Endothelial cell of umbilical vein (primary cell): ENCODE results near the gene C1QL3. TPM values are rescaled to one million over a fixed set of nuclear protein-coding genes. Genes with fewer than 3 reads are reported as not detected.

Experiments
- BruUV-seq: library from RNA; stranded (reverse); fragments of 400-500 nt; replicated peaks from 2 replicates; lab custom pipeline; 2021; lab: Mats Ljungman, UMichigan
- CTCF ChIA-PET: fragments of 300-600, 350-600 bp; sonication (Branson Sonifier 250); formaldehyde crosslinking; loops from one replicate; lab custom pipeline; 2021; ENCODE audit warnings: antibody characterized with exemption, inconsistent platforms; lab: Charles Lee
- POLR2A ChIA-PET: fragments of 300-600, 350-600 bp; sonication (Branson Sonifier 250); formaldehyde crosslinking; loops from one replicate; lab custom pipeline; 2021; ENCODE audit warnings: antibody characterized with exemption, inconsistent platforms; lab: Charles Lee
- DNase-seq: peaks from one replicate; pipeline ENCODE4 v3.0.0-alpha.2; 2011; ENCODE audit warnings: low read depth, low spot score
- FAIRE-seq: peaks from 2 replicates; lab custom pipeline; 2011; peaks lifted over from hg19 to GRCh38; lab: Jason Lieb, UNC
- H2AFZ ChIP-seq: 2 replicates; pipeline ENCODE4 v1.6.0; 2012; ENCODE audit warnings: low read depth, low read length, control low read depth, inconsistent platforms
- H3K27ac ChIP-seq: 2 replicates; pipeline ENCODE4 v1.5.1; 2011; ENCODE audit warnings: low read depth, mild to moderate bottlenecking, control low read depth, low read length, moderate library complexity; ENCODE audit not compliant: insufficient read depth
- H3K27me3 ChIP-seq, 2 experiments: 2 replicates each; pipeline versions ENCODE4 v1.6.0 to v1.6.1; 2011; ENCODE audit warnings: low read length in 2 of 2, mixed read lengths in 1 of 2; ENCODE audit not compliant: control insufficient read depth in 2 of 2, insufficient read depth in 2 of 2
- H3K36me3 ChIP-seq, 2 experiments: 2 replicates in 1 of 2; 3 replicates in 1 of 2; pipeline ENCODE4 v1.5.1; 2011; ENCODE audit warnings: low read length in 2 of 2, mild to moderate bottlenecking in 1 of 2, moderate library complexity in 1 of 2; ENCODE audit not compliant: control insufficient read depth in 2 of 2, insufficient read depth in 2 of 2; ENCODE audit errors: extremely low read depth in 1 of 2
- H3K4me1 ChIP-seq: 3 replicates; pipeline ENCODE4 v1.5.1; 2011; ENCODE audit warnings: mild to moderate bottlenecking, low read length; ENCODE audit not compliant: control insufficient read depth, insufficient read depth; ENCODE audit errors: extremely low read depth
- H3K4me2 ChIP-seq: 2 replicates; pipeline ENCODE4 v1.6.1; 2011; ENCODE audit warnings: low read length, control low read depth, mixed read lengths; ENCODE audit not compliant: insufficient read depth
- H3K4me3 ChIP-seq, 3 experiments: fragments of 200-600 bp in 1 of 3; sonication (generic), shearing (Covaris generic) in 1 of 3; replicated peaks in 1 of 3; 2 replicates each; pipeline ENCODE4 v1.5.1; 2011 to 2016; ENCODE audit warnings: control low read depth in 3 of 3, low read length in 3 of 3, mild to moderate bottlenecking in 2 of 3, inconsistent platforms in 1 of 3, low read depth in 1 of 3, moderate library complexity in 1 of 3; ENCODE audit not compliant: insufficient read depth in 1 of 3
- H3K79me2 ChIP-seq: 2 replicates; pipeline ENCODE4 v1.6.0; 2012; ENCODE audit warnings: low read length, inconsistent platforms; ENCODE audit not compliant: control insufficient read depth, insufficient read depth
- H3K9ac ChIP-seq: replicated peaks from 2 replicates; pipeline ENCODE3; 2011; ENCODE audit warnings: low read length, control low read depth; ENCODE audit not compliant: insufficient read depth; ENCODE audit errors: extremely low read depth
- H3K9me1 ChIP-seq: replicated peaks from 3 replicates; pipeline ENCODE4 v1.6.0; 2011; ENCODE audit warnings: mild to moderate bottlenecking, low read length; ENCODE audit not compliant: control insufficient read depth, insufficient read depth; ENCODE audit errors: extremely low read depth
- H3K9me3 ChIP-seq: replicated peaks from 2 replicates; pipeline ENCODE4 v1.5.1; 2012; ENCODE audit warnings: low read length, inconsistent platforms; ENCODE audit not compliant: control insufficient read depth, insufficient read depth
- H4K20me1 ChIP-seq: replicated peaks from 2 replicates; pipeline ENCODE3; 2011; ENCODE audit warnings: mild to moderate bottlenecking, low read length; ENCODE audit not compliant: control insufficient read depth, insufficient read depth; ENCODE audit errors: extremely low read depth
- FOS ChIP-seq: IDR thresholded peaks from 2 replicates; pipeline ENCODE4 v1.6.1; 2011; ENCODE audit warnings: mild to moderate bottlenecking, low read length, moderate library complexity, borderline replicate concordance; ENCODE audit not compliant: insufficient read depth
- JUN ChIP-seq: IDR thresholded peaks from 2 replicates; pipeline ENCODE4 v1.6.1; 2011; ENCODE audit warnings: borderline replicate concordance, low read depth; ENCODE audit not compliant: insufficient read length, insufficient read depth
- MYC ChIP-seq: IDR thresholded peaks from one replicate; pipeline ENCODE4 v1.6.1; 2011; ENCODE audit warnings: mild to moderate bottlenecking, low read depth, low read length
- POLR2AphosphoS5 ChIP-seq: IDR thresholded peaks from 2 replicates; pipeline ENCODE4 v1.6.1; 2012; ENCODE audit warnings: low read depth, mild to moderate bottlenecking, control low read depth, low read length, moderate library complexity; ENCODE audit not compliant: insufficient read depth
- dilution Hi-C: fragments of 300-500 bp; cut with MboI; formaldehyde crosslinking; loops from one replicate; pipeline ENCODE4 v1.15.0; 2019; ENCODE audit warnings: low sequenced_read_pairs; ENCODE audit not compliant: extremely low pct_ligation_motif_present
- intact Hi-C: fragments of 100-400 bp; cut with micrococcal nuclease; formaldehyde crosslinking; loops from one replicate; pipeline ENCODE4 v1.10.0; 2022
- polyA plus RNA-seq, 4 experiments: library from polyadenylated mRNA; depleted of rRNA in 3 of 4; stranded (reverse) in 3 of 4; unstranded in 1 of 4; fragments of >200 nt; gene quantifications; 2 replicates each; pipeline versions ENCODE4 v1.2.1 to v1.2.3, GENCODE V29; 2011 to 2012; ENCODE audit warnings: missing spikeins in 1 of 4
- total RNA-seq: library from RNA; stranded (reverse); gene quantifications from 2 replicates; pipeline ENCODE4 v1.2.3, GENCODE V29; 2021
- TF ChIP-seq, protein P1 (sequence below), 2 donors: IDR thresholded peaks; 1 replicate in 1 of 2; 2 replicates in 1 of 2; pipeline ENCODE4 v1.5.1; 2011; ENCODE audit warnings: low read length in 2 of 2, mild to moderate bottlenecking in 2 of 2, moderate library complexity in 2 of 2, control low read depth in 1 of 2, inconsistent platforms in 1 of 2, low read depth in 1 of 2; ENCODE audit not compliant: insufficient read depth in 1 of 2; ENCODE audit errors: extremely low read depth in 1 of 2

C1QL3 gene
- total and polyA plus RNA-seq, 2 donors (not counting 3 experiments of a cell fraction or from before 2014, with no cell fraction given) = not detected

DNA sequence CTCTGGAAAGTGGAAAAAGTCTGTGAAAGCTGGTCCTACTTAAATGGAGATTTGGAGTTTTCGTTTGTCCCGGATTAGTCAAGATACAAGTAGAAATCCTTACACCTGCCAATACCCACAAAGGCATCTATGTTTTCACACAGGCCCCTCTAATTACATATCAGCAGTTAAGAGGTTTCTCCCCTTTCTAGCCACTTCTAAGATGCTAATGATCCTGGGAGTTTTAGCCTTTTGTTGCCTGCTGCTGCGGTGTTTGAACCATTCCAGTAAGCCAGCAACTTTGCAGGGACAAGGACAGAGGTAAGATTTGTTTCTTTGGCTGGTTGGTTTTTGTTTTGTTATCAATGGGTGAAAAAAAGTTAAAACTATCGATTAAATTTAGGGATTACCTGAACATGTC, 5.8 kb upstream of the C1QL3 start:
- Histone ChIP-seq H3K36me3 (no peaks in the 10 kb centered on the region), H2AFZ (no peak overlapping the region), H3K4me2 (no peak overlapping the region), H3K27me3 (peaks cover 34 to 50% of the 10 kb centered on the region in 2 experiments), H3K9me3 (no peaks in the 10 kb centered on the region), H3K4me3 (no peak overlapping the region), H3K9ac (no peak overlapping the region), H3K9me1 (no peaks in the 10 kb centered on the region), H3K79me2 (no peaks in the 10 kb centered on the region), H4K20me1 (no peaks in the 10 kb centered on the region), H3K4me1 (no peaks in the 10 kb centered on the region), H3K27ac (no peak overlapping the region)
- intact Hi-C loops (no loop called here), dilution Hi-C loops (no loop called here)
- CTCF ChIA-PET = interaction anchor here (1.2 to 2.0 kb wide), 2 partner anchors 18 to 250 kb away, joined by 3 to 7 read pairs; no protein-coding TSS in a partner anchor
- BruUV-seq = no TSS peak
- FAIRE-seq = no peak
- TF ChIP-seq JUN (no peak), MYC (no peak), FOS (no peak), POLR2AphosphoS5 (no peak)
- DNase-seq = no peak
- POLR2A ChIA-PET = no interaction called here

DNA sequence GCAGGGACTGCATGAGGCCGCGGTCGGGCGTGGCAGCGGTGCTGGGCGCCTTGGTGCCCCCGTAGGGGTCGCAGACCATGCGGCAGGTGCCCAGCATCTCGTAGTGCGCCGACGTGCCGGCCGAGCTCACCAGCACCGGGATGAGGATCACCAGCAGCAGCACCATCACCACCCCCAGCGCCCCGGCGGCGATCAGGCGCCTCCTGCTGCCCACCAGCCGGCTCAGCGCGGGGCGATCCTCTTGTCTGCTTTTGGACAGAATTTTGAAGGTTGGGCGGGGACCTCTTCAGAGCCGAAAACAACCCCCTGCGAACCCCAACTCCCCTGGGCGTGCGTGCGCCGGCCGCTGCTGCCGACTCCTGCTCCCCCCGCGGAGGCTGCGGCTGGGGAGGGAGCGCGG, 779 bp downstream of the C1QL3 start:
- Histone ChIP-seq H3K9me1 (no peaks in the 10 kb centered on the region), H3K4me1 (peaks cover 12% of the 10 kb centered on the region), H2AFZ (peak overlapping the region; percentile 68), H4K20me1 (no peaks in the 10 kb centered on the region), H3K4me3 (peak overlapping the region in 2 of 3 experiments; percentile 25 to 43), H3K27me3 (peaks cover 40 to 76% of the 10 kb centered on the region in 2 experiments), H3K9ac (no peak overlapping the region), H3K79me2 (no peaks in the 10 kb centered on the region), H3K36me3 (no peaks in the 10 kb centered on the region), H3K9me3 (no peaks in the 10 kb centered on the region), H3K27ac (no peak overlapping the region), H3K4me2 (peak overlapping the region; percentile 46)
- dilution Hi-C loops (no loop called here), intact Hi-C loops (loop anchor here (2.0 kb wide), 1 partner anchor 256 kb away; no protein-coding TSS in a partner anchor)
- no peak for FAIRE-seq
- CTCF ChIA-PET = interaction anchor here (0.7 to 2.3 kb wide), 7 partner anchors 11 to 642 kb away, joined by 3 to 14 read pairs (median 5); partner anchors contain the start of gene PTER
- POLR2A ChIA-PET = no interaction called here
- DNase-seq = no peak
- TF ChIP-seq JUN (no peak), POLR2AphosphoS5 (no peak)
- TF ChIP-seq, protein P1, sequence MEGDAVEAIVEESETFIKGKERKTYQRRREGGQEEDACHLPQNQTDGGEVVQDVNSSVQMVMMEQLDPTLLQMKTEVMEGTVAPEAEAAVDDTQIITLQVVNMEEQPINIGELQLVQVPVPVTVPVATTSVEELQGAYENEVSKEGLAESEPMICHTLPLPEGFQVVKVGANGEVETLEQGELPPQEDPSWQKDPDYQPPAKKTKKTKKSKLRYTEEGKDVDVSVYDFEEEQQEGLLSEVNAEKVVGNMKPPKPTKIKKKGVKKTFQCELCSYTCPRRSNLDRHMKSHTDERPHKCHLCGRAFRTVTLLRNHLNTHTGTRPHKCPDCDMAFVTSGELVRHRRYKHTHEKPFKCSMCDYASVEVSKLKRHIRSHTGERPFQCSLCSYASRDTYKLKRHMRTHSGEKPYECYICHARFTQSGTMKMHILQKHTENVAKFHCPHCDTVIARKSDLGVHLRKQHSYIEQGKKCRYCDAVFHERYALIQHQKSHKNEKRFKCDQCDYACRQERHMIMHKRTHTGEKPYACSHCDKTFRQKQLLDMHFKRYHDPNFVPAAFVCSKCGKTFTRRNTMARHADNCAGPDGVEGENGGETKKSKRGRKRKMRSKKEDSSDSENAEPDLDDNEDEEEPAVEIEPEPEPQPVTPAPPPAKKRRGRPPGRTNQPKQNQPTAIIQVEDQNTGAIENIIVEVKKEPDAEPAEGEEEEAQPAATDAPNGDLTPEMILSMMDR (IDR thresholded peaks at IDR 0.05; ENCODE audit: extremely low read depth in 1 of 2, insufficient read depth in 1 of 2, low read depth in 1 of 2, low read length in 2 of 2) = peak; percentile 7 to 53
- BruUV-seq = no TSS peak
